ENCODE measurements around the gene FAF1.

The FAF1 gene

DNA sequence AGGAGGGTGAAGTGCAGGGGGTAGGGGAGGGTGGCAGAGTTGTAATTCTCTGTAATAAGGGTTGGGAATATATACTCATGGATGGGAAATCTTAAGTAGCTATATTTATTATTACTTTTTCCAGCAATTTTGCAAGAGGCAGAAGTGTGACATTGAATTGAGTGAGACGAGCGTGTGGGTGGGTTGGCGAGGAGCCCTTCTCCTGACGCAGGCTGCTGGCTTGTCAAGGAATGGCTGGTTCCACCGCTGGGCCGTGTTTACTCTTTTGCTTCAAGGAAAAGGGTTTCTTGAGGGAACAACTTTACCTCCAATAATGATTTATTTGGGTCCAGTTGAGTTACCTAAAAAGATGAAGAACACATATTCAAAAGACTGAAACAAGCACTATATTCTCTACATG lies 518.9 kb downstream of the FAF1 start:
- TF ChIP-seq, protein P1, sequence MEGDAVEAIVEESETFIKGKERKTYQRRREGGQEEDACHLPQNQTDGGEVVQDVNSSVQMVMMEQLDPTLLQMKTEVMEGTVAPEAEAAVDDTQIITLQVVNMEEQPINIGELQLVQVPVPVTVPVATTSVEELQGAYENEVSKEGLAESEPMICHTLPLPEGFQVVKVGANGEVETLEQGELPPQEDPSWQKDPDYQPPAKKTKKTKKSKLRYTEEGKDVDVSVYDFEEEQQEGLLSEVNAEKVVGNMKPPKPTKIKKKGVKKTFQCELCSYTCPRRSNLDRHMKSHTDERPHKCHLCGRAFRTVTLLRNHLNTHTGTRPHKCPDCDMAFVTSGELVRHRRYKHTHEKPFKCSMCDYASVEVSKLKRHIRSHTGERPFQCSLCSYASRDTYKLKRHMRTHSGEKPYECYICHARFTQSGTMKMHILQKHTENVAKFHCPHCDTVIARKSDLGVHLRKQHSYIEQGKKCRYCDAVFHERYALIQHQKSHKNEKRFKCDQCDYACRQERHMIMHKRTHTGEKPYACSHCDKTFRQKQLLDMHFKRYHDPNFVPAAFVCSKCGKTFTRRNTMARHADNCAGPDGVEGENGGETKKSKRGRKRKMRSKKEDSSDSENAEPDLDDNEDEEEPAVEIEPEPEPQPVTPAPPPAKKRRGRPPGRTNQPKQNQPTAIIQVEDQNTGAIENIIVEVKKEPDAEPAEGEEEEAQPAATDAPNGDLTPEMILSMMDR (conservative IDR thresholded peaks at IDR 0.05; ENCODE audit: low read depth, low read length) = no peak
- no peak overlapping the region for H3K4me3 ChIP-seq (ENCODE audit: low read depth, low read length)
- no peak for DNase-seq (ENCODE audit: low read depth)

DNA sequence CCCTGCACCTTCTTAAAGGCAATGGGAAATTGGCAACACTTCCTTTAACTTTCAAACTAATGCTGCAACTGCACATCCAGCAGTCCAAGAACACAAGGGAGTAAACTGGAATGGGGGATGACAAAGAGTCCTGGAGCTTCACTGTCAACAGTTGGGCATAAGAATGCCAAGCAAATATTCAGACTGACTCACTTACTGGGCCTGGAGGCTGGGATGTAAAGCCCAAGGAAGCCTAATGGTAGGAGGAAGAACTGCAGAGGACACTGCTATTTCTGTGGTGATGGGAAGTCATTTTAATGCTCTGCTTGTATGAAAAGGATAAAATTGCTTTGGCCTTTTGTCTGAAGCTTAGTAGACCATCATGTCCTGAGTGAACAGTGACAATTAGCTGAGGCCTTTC lies 521.1 kb downstream of the FAF1 start:
- DNase-seq (ENCODE audit: low read depth) = no peak
- TF ChIP-seq, protein P1 (conservative IDR thresholded peaks at IDR 0.05; ENCODE audit: low read depth, low read length) = no peak
- H3K4me3 ChIP-seq (ENCODE audit: low read depth, low read length) = no peak overlapping the region

DNA sequence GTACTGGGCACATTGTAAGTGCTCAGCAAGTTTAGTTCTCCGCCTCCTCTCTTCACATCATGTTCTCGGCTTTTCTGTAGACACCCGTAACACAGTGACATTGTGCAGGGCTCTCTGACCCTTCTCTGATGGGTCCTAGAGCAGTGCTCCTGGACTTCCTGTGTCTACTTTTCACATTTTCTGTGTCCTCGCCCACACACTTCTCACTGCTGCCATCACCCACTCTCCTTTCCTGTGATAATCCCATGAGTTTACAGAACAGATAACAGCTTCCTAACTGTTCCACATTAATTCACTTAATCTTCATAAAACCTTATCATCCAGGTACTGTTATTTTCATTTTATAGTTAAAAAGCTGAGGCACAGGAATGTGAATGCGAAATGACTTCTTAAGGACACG lies 523.6 kb downstream of the FAF1 start:
- TF ChIP-seq, protein P1 (conservative IDR thresholded peaks at IDR 0.05; ENCODE audit: low read depth, low read length) = no peak
- no peak for DNase-seq (ENCODE audit: low read depth)
- H3K4me3 ChIP-seq (ENCODE audit: low read depth, low read length) = no peak overlapping the region

DNA sequence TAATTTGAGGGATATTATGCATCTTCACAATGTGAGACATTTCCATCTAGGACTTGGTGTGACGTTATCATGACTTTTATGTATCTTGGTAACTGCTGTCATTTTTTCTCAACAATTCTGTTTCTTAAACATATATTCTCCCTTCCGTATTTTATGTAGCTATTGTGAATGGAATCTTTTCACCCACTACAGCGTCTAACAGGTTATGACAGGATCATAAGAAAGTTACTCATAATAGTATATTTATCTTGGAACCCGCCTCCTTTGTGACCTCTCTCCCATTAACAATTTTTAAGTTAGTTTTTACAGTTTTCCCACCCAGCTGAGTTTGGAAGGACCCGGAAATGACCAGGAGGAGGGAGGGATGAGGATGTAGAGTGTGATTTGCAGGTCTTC lies 530.1 kb downstream of the FAF1 start:
- no peak for DNase-seq (ENCODE audit: low read depth)
- TF ChIP-seq, protein P1 (conservative IDR thresholded peaks at IDR 0.05; ENCODE audit: low read depth, low read length) = no peak
- no peak overlapping the region for H3K4me3 ChIP-seq (ENCODE audit: low read depth, low read length)

DNA sequence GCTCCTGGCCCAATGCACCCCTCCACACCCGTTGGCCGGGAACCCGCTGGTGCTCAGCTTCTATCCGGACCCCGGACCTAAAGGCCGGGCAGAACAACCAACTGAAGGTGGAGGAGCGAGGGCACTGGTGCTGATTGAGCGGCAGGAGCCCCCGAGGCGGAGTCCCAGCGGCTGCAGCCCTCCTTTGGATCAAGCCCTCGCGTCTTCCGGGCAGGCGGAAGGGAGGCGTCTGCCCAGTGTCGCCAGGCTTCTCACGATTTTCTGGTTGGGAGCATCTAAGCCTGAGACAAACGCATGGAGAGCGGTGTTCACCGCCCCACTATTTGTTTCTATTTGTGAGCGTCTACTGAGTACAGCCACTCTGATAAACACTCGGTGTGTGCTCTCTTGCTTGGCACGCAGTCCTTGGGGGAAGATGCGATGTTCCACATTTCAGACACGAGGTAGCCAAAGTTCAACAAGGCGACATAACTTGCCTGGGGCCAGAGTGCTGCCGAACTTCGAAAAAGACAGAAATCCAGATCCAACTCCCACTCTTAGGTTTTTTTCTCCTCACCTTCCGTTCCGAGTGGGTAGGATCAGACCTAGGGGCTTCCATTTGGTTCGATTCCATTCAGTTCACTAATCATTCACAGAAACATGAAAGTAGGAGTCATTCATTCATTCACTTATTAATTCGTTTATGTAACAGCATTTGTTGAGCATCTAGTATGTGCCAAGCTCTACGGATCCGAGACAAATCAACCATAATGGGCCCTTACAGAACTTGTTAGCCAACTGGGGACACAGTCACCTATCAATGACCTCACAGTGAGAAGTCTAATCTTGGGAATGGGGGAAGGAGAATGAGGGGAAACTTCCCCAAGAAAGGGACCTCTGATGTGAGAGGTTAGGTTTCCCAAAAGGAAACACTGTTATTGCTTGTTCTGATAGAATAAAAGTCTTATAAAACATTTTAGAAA lies 532.0 kb downstream of the FAF1 start:
- no peak for DNase-seq (ENCODE audit: low read depth)
- TF ChIP-seq, protein P1 (conservative IDR thresholded peaks at IDR 0.05; ENCODE audit: low read depth, low read length) = no peak
- no peak overlapping the region for H3K4me3 ChIP-seq (ENCODE audit: low read depth, low read length)

DNA sequence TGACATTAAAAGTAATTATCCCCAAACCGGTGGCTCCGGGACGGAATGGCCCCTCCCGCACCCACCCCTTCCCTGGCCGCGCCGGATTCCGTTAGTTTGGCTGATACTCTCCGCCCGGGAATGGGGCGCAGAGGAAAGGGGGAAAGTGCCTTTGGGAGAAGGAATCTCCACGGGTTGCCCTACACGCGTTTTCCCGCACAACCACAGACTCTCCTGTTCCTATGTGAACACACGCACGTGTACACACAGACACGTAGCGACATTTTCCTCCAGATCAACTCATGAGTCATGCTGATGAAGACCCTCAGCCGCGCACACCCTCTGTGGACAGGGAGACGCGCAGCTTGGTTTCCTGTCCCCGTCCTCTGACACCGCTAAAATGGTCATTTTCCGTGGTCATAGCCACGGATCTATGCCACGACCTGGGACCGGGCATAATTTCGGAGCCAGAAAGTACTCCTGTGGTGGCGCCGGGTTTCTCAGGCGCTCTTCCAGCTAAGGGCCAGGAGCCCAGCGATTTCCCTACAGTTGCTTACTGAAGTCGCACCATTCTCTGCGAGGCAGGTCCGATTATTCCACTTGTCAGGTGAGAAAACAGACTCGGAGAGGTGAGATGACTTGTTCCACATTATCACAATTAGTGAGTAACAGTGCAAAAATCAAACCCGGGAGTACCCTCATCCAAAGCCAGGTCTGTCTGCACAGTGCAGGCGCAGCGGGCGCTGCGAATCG lies 532.8 kb downstream of the FAF1 start:
- no peak overlapping the region for H3K4me3 ChIP-seq (ENCODE audit: low read depth, low read length)
- TF ChIP-seq, protein P1 (conservative IDR thresholded peaks at IDR 0.05; ENCODE audit: low read depth, low read length) = no peak
- DNase-seq (ENCODE audit: low read depth) = no peak
